ENCODE measurements around the gene SLC7A7. TPM values are rescaled to one million over a fixed set of nuclear protein-coding genes. Genes with fewer than 3 reads are reported as not detected.
"Not testable (repeated sequence)": the region's sequence is repeated elsewhere in the genome, so short reads cannot be mapped to it uniquely, and the experiment has no call there.

Gene SLC7A7
- total RNA-seq, 2 experiments from 2014 or later, result 0.23 TPM; not detected in 1

GRCh38 chr14:22814373-22814772 lies 862 bp downstream of the SLC7A7 start:
- POLR2A ChIA-PET, result interaction anchor here (1.0 kb wide), 1 partner anchor 217 kb away, joined by 3 read pairs; the partner anchor contains the start of gene ABHD4
- no peak for DNase-seq
- Mint-ChIP-seq H3K4me1 (ENCODE audit: low read depth) (peaks cover 16% of the 10 kb centered on the region), H3K27me3 (ENCODE audit: low read depth) (peaks cover 11% of the 10 kb centered on the region), H3K4me3 (no peak overlapping the region), H3K9me3 (ENCODE audit: insufficient read depth) (no peaks in the 10 kb centered on the region), H3K36me3 (ENCODE audit: low read depth) (no peaks in the 10 kb centered on the region), H3K27ac (no peak overlapping the region)
- CTCF ChIA-PET, result interaction anchor here (1.6 kb wide), 1 partner anchor 39 kb away, joined by 5 read pairs; no protein-coding TSS in a partner anchor
- ATAC-seq, result no peak

DNA sequence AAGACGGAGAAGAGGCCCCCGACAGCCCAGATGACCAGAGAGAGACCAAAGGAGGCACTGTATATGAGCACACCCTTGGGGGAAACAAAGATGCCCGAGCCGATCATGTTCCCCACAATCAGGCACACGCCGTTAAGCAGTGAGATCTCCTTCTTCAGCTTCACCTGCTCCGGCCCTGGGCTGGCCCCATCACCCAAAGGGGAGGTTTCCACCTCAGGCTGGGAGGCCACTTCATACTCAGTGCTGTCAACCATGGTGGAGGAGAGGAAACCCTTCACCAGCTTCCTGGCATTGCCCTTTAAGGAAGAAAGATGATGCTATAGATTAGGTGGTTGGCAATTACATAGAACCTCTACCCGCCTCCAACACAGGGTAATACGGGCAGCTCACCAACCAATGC lies 2.1 kb downstream of the SLC7A7 start:
- POLR2A ChIA-PET, result interaction anchor here (1.0 kb wide), 1 partner anchor 47 kb away, joined by 3 read pairs; the partner anchor contains the start of gene OXA1L
- Mint-ChIP-seq H3K4me1 (ENCODE audit: low read depth) (peaks cover 12% of the 10 kb centered on the region), H3K4me3 (no peak overlapping the region), H3K27ac (no peak overlapping the region), H3K36me3 (ENCODE audit: low read depth) (no peaks in the 10 kb centered on the region), H3K9me3 (ENCODE audit: insufficient read depth) (no peaks in the 10 kb centered on the region), H3K27me3 (ENCODE audit: low read depth) (peaks cover 6% of the 10 kb centered on the region)
- ATAC-seq (no peak), DNase-seq (no peak)
- CTCF ChIA-PET, result interaction anchor here (1.0 to 2.6 kb wide), 2 partner anchors 10 to 40 kb away, joined by 3 to 15 read pairs; no protein-coding TSS in a partner anchor

- H3K9me3 Mint-ChIP-seq (ENCODE audit: insufficient read depth), result no peaks in the 10 kb centered on the region
- H3K4me1 Mint-ChIP-seq (ENCODE audit: low read depth), result peaks cover 12% of the 10 kb centered on the region
- DNase-seq, result no peak
- H3K27me3 Mint-ChIP-seq (ENCODE audit: low read depth), result peaks cover 6% of the 10 kb centered on the region
- POLR2A ChIA-PET, result interaction anchor here (1.0 kb wide), 1 partner anchor 46 kb away, joined by 3 read pairs; the partner anchor contains the start of gene OXA1L
- CTCF ChIA-PET, result interaction anchor here (1.0 to 2.6 kb wide), 2 partner anchors 11 to 40 kb away, joined by 3 to 15 read pairs; no protein-coding TSS in a partner anchor
- H3K36me3 Mint-ChIP-seq (ENCODE audit: low read depth), result no peaks in the 10 kb centered on the region
- no peak overlapping the region for H3K4me3 Mint-ChIP-seq
- no peak for ATAC-seq
- no peak overlapping the region for H3K27ac Mint-ChIP-seq
These were observed 2.5 kb downstream of the SLC7A7 start for GRCh38 chr14:22812744-22813143.

DNA sequence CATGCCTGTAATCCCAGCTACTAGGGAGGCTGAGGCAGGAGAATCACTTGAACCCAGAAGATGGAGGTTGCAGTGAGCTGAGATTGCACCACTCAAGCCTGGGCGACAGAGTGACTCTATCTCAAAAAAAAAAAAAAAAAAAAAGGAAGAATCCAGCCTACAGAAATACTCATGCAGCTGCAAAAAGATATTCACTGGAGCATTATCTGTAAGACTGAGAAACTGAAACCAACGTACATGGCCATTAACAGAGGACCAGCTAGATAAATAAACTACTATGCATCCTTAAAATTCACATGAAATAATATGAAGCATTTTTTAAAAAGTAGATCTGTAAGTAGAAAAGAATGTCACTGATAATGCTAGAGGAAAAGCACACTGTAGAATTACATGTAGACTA lies 3.5 kb downstream of the SLC7A7 start:
- no peak overlapping the region for H3K27ac Mint-ChIP-seq
- no peak overlapping the region for H3K4me3 Mint-ChIP-seq
- ATAC-seq, result no peak
- no peaks in the 10 kb centered on the region for H3K36me3 Mint-ChIP-seq (ENCODE audit: low read depth)
- peaks cover 6% of the 10 kb centered on the region for H3K27me3 Mint-ChIP-seq (ENCODE audit: low read depth)
- ChIA-PET CTCF (interaction anchor here (0.7 to 2.6 kb wide), 2 partner anchors 12 to 211 kb away, joined by 3 to 15 read pairs; no protein-coding TSS in a partner anchor), POLR2A (no interaction called here)
- H3K9me3 Mint-ChIP-seq (ENCODE audit: insufficient read depth), result no peaks in the 10 kb centered on the region
- no peak for DNase-seq
- peaks cover 12% of the 10 kb centered on the region for H3K4me1 Mint-ChIP-seq (ENCODE audit: low read depth)

DNA sequence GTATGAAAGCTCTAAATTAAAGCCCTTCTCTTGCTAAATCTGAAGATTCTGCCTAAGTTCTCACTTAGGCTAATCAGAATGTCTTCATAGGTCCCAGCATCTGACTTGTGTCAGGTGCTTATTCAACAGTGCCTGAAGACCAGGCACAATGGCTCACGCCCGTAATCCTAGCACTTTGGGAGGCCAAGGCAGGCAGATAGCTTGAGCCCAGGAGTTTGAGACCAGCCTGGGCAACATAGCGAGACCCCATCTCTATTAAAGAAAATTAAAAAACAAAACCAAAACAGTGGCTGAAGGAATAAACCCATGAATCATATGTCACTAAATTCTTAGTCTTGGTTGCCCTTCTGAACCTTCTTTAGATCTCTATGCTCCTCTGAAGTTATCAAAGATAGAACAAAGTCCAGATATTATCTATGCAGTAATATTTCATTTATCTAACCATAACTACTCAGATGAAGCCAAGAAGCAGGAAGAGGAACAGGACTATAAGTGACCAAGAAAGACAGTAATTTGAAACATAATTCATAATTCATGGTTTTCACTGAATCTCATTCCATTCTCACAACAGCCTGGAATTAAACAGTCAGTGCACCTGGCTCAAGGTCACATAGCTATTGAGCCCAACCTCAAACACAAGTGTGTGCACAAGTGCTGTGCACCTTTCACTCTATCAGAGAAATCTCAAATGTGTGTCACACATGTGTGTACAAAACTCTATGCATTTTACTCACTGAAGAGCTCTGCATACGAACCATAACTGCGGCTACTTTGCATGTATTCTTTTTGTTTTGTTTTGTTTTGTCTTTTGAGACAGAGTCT lies 6.6 kb downstream of the SLC7A7 start:
- no peak overlapping the region for H3K4me3 Mint-ChIP-seq
- ChIA-PET POLR2A (no interaction called here), CTCF (interaction anchor here (0.7 to 1.4 kb wide), 5 partner anchors 11 to 238 kb away, joined by 3 to 4 read pairs (median 3); no protein-coding TSS in a partner anchor)
- no peak for ATAC-seq
- no peak overlapping the region for H3K27ac Mint-ChIP-seq
- H3K9me3 Mint-ChIP-seq (ENCODE audit: insufficient read depth), result no peaks in the 10 kb centered on the region
- no peak for DNase-seq
- peaks cover 8% of the 10 kb centered on the region for H3K27me3 Mint-ChIP-seq (ENCODE audit: low read depth)
- H3K36me3 Mint-ChIP-seq (ENCODE audit: low read depth), result no peaks in the 10 kb centered on the region
- H3K4me1 Mint-ChIP-seq (ENCODE audit: low read depth), result peaks cover 4% of the 10 kb centered on the region

GRCh38 chr14:22807432-22808087 lies 7.7 kb downstream of the SLC7A7 start:
- Mint-ChIP-seq H3K4me1 (ENCODE audit: low read depth) (peaks cover 4% of the 10 kb centered on the region), H3K9me3 (ENCODE audit: insufficient read depth) (no peaks in the 10 kb centered on the region), H3K27ac (no peak overlapping the region), H3K4me3 (no peak overlapping the region), H3K27me3 (ENCODE audit: low read depth) (peaks cover 12% of the 10 kb centered on the region), H3K36me3 (ENCODE audit: low read depth) (no peaks in the 10 kb centered on the region)
- ChIA-PET POLR2A (interaction anchor here (0.8 to 1.2 kb wide), 2 partner anchors 41 to 219 kb away, joined by 3 to 4 read pairs; partner anchors contain the start of gene OXA1L), CTCF (interaction anchor here (0.7 to 1.4 kb wide), 6 partner anchors 12 to 251 kb away, joined by 3 to 5 read pairs (median 4); no protein-coding TSS in a partner anchor)
- no peak for DNase-seq
- ATAC-seq, result no peak

DNA sequence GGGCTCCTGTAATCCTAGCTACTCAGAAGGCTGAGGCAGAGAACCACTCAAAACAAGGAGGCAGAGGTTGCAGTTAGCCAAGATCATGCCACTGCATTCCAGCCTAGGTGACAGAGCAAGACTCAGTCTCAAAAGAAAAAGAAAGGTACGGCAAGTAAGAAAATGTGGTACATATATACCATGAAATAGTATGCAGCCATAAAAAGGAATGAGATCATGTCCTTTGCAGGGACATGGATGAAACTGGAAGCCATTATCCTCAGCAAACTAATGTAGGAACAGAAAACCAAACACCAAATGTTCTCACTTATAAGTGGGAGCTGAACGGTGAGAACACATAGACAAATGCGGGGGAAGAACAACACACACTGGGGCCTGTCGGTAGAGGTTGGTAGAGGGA lies 10.0 kb downstream of the SLC7A7 start:
- H3K27me3 Mint-ChIP-seq (ENCODE audit: low read depth), result peaks cover 21% of the 10 kb centered on the region
- ATAC-seq; H3K9me3 Mint-ChIP-seq (ENCODE audit: insufficient read depth); DNase-seq; H3K36me3 Mint-ChIP-seq (ENCODE audit: low read depth); H3K4me1 Mint-ChIP-seq (ENCODE audit: low read depth); H3K27ac Mint-ChIP-seq; H3K4me3 Mint-ChIP-seq; POLR2A ChIA-PET: not testable (repeated sequence)
- CTCF ChIA-PET, result interaction anchor here (1.0 kb wide), 1 partner anchor 18 kb away, joined by 4 read pairs; no protein-coding TSS in a partner anchor

- H3K4me1 Mint-ChIP-seq (ENCODE audit: low read depth), result no peaks in the 10 kb centered on the region
- no peak overlapping the region for H3K4me3 Mint-ChIP-seq
- H3K27ac Mint-ChIP-seq, result no peak overlapping the region
- H3K36me3 Mint-ChIP-seq (ENCODE audit: low read depth), result no peaks in the 10 kb centered on the region
- ChIA-PET POLR2A (no interaction called here), CTCF (no interaction called here)
- H3K9me3 Mint-ChIP-seq (ENCODE audit: insufficient read depth), result no peaks in the 10 kb centered on the region
- DNase-seq, result no peak
- no peak for ATAC-seq
- H3K27me3 Mint-ChIP-seq (ENCODE audit: low read depth), result peaks cover 32% of the 10 kb centered on the region
These were observed 11.6 kb downstream of the SLC7A7 start for GRCh38 chr14:22803687-22803974.

GRCh38 chr14:22802860-22803686 lies 12.2 kb downstream of the SLC7A7 start:
- no peak for DNase-seq
- Mint-ChIP-seq H3K9me3 (ENCODE audit: insufficient read depth) (no peaks in the 10 kb centered on the region), H3K4me3 (no peak overlapping the region), H3K4me1 (ENCODE audit: low read depth) (no peaks in the 10 kb centered on the region), H3K27ac (no peak overlapping the region), H3K27me3 (ENCODE audit: low read depth) (peaks cover 36% of the 10 kb centered on the region), H3K36me3 (ENCODE audit: low read depth) (no peaks in the 10 kb centered on the region)
- no peak for ATAC-seq
- ChIA-PET CTCF (interaction anchor here (1.4 kb wide), 1 partner anchor 233 kb away, joined by 4 read pairs; no protein-coding TSS in a partner anchor), POLR2A (no interaction called here)

- no peak overlapping the region for H3K27ac Mint-ChIP-seq
- POLR2A ChIA-PET, result no interaction called here
- H3K4me1 Mint-ChIP-seq (ENCODE audit: low read depth), result no peaks in the 10 kb centered on the region
- no peaks in the 10 kb centered on the region for H3K9me3 Mint-ChIP-seq (ENCODE audit: insufficient read depth)
- H3K36me3 Mint-ChIP-seq (ENCODE audit: low read depth), result no peaks in the 10 kb centered on the region
- H3K4me3 Mint-ChIP-seq, result no peak overlapping the region
- ATAC-seq (no peak), DNase-seq (no peak)
- H3K27me3 Mint-ChIP-seq (ENCODE audit: low read depth), result peaks cover 36% of the 10 kb centered on the region
- CTCF ChIA-PET, result interaction anchor here (1.4 kb wide), 1 partner anchor 231 kb away, joined by 4 read pairs; no protein-coding TSS in a partner anchor
These were observed 13.5 kb downstream of the SLC7A7 start for GRCh38 chr14:22801716-22802115.

GRCh38 chr14:22800346-22800745 lies 14.9 kb downstream of the SLC7A7 start:
- no peak overlapping the region for H3K27ac Mint-ChIP-seq
- H3K36me3 Mint-ChIP-seq (ENCODE audit: low read depth), result no peaks in the 10 kb centered on the region
- H3K4me1 Mint-ChIP-seq (ENCODE audit: low read depth), result no peaks in the 10 kb centered on the region
- ATAC-seq (no peak), DNase-seq (no peak)
- CTCF ChIA-PET, result no interaction called here
- peaks cover 43% of the 10 kb centered on the region for H3K27me3 Mint-ChIP-seq (ENCODE audit: low read depth)
- H3K9me3 Mint-ChIP-seq (ENCODE audit: insufficient read depth), result no peaks in the 10 kb centered on the region
- POLR2A ChIA-PET, result no interaction called here
- no peak overlapping the region for H3K4me3 Mint-ChIP-seq
